HFFc6 (cell line): ENCODE data around the gene UQCRC1. TPM values are rescaled to one million over a fixed set of nuclear protein-coding genes. Genes with fewer than 3 reads are reported as not detected.

Source experiments
- DNase-seq: peaks from one replicate; pipeline ENCODE4 v3.0.0-alpha.2; 2018
- H3K27ac Mint-ChIP-seq: 2 replicates; pipeline ENCODE4 v1.8.0; 2020; ENCODE audit warnings: mild to moderate bottlenecking, mixed read lengths
- H3K27me3 Mint-ChIP-seq: 2 replicates; pipeline ENCODE4 v1.8.0; 2021; ENCODE audit warnings: mild to moderate bottlenecking, moderate library complexity, mixed read lengths; ENCODE audit not compliant: insufficient read depth
- H3K36me3 Mint-ChIP-seq: 2 replicates; pipeline ENCODE4 v1.8.0; 2021; ENCODE audit warnings: low read depth, mixed read lengths
- H3K4me1 Mint-ChIP-seq: 2 replicates; pipeline ENCODE4 v1.8.0; 2020; ENCODE audit warnings: low read depth, mixed read lengths
- H3K4me3 Mint-ChIP-seq: 2 replicates; pipeline ENCODE4 v1.8.0; 2020; ENCODE audit warnings: mild to moderate bottlenecking, moderate library complexity, mixed read lengths
- H3K9me3 Mint-ChIP-seq: 2 replicates; pipeline ENCODE4 v1.8.0; 2020; ENCODE audit warnings: mild to moderate bottlenecking, mixed read lengths
- total RNA-seq, 6 experiments: library from RNA; stranded (reverse); fragmentation: NEBNext Ultra II Directional; extraction: Animal tissue kit (Norgen Biotek cat#: 25700); gene quantifications; 2 replicates in 1 of 6; 3 replicates in 5 of 6; pipeline ENCODE4 v1.2.3, GENCODE V29; 2021
- TF ChIP-seq, protein P1 (sequence below): fragments of 200-600 bp; sonication (generic); IDR thresholded peaks from 2 replicates; pipeline ENCODE4 v1.5.0; 2021; ENCODE audit warnings: antibody characterized with exemption, mild to moderate bottlenecking

Gene UQCRC1
- total RNA-seq, 6 experiments from 2014 or later: 254 to 322 (median 276) TPM

DNA sequence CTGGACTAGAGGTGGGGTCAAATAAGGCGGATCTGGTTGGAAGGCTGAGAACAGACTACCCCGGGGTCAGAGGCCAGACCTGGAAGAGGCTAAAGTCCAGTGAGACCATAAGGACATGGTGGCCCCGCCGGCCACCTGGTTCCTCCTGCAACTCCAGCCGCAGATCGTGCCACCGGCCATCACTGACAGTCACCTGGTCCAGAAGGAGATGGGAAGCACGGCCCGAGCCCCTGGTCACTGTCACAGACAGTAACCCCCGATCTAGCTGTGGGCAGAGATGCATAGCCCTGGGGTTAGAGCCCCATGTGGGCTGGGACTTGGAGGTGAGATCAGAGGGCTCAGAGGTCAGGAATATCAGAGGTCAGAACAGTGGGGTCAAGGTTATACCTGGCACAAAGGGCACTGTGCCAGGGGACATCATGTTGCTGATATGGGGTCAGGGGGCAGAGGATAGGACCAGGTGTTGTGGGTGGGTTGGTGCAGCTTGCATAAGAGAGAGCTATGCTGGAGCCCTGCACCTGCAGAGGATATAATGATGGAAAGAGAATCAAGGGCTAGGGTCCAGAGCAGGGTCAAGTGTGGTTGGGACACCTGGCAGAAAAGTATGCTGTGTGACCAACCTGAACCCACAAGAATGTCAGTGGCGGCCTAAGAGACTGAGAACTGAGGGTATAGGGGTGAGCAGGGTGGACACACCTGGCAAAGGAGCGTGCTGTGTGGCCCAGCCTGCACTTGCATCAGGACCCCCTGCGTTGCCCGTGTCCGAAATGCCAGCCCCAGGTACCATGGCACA lies 43.7 kb upstream of the UQCRC1 start:
- H3K36me3 Mint-ChIP-seq: no peaks in the 10 kb centered on the region
- no peak for DNase-seq

DNA sequence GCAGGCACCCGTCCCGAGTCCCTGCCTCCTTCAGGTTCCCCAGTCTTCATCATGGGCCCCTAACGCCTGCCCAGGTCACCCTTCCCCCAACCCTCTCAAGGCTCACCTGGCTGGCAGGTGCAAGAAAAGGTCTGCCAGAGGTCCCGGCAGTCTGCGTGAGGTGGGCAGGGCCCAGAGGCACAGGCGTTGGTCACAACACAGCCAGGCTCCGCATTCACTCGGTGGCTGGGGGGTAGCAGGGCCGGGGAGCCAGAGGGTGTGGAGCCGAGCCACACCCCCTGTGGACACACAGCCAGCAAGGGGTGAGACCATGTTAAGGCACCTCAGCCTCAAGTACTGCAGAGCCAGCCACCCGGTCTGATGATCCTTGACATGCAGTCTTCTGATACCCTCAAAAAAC lies 42.3 kb upstream of the UQCRC1 start:
- Mint-ChIP-seq H3K27me3 (peaks cover 4% of the 10 kb centered on the region), H3K4me1 (no peaks in the 10 kb centered on the region), H3K4me3 (no peak overlapping the region), H3K27ac (no peak overlapping the region), H3K9me3 (no peaks in the 10 kb centered on the region), H3K36me3 (no peaks in the 10 kb centered on the region)
- TF ChIP-seq, protein P1, sequence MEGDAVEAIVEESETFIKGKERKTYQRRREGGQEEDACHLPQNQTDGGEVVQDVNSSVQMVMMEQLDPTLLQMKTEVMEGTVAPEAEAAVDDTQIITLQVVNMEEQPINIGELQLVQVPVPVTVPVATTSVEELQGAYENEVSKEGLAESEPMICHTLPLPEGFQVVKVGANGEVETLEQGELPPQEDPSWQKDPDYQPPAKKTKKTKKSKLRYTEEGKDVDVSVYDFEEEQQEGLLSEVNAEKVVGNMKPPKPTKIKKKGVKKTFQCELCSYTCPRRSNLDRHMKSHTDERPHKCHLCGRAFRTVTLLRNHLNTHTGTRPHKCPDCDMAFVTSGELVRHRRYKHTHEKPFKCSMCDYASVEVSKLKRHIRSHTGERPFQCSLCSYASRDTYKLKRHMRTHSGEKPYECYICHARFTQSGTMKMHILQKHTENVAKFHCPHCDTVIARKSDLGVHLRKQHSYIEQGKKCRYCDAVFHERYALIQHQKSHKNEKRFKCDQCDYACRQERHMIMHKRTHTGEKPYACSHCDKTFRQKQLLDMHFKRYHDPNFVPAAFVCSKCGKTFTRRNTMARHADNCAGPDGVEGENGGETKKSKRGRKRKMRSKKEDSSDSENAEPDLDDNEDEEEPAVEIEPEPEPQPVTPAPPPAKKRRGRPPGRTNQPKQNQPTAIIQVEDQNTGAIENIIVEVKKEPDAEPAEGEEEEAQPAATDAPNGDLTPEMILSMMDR: no peak
- DNase-seq: no peak

More for the DNA sequence above, 43.7 kb upstream of the UQCRC1 start:
- TF ChIP-seq, protein P1: no peak
- H3K4me1 Mint-ChIP-seq: no peaks in the 10 kb centered on the region
- no peaks in the 10 kb centered on the region for H3K9me3 Mint-ChIP-seq
- no peak overlapping the region for H3K4me3 Mint-ChIP-seq
- H3K27me3 Mint-ChIP-seq: peaks cover 4% of the 10 kb centered on the region
- no peak overlapping the region for H3K27ac Mint-ChIP-seq

DNA sequence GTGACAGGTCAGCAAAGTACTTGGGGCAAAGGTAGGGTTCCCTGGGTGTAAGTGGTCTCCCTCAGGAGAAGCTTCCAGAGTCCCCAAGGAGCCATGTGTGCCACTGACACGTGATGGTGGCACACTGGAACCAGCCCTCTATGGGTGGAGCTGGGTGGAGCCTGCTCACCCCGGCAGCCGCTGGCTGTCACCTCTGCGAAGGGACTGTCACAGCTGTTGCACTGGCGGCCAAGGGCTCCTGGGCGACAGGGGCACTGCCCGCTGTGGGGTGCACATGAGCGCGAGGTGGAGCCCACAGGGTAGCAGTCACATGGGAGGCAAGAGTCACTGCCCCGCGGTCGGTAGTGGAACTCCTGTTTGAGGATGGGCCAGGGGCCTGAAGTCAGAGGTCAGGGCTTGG lies 41.3 kb upstream of the UQCRC1 start:
- Mint-ChIP-seq H3K27me3 (peaks cover 4% of the 10 kb centered on the region), H3K9me3 (no peaks in the 10 kb centered on the region)
- TF ChIP-seq, protein P1: no peak

DNA sequence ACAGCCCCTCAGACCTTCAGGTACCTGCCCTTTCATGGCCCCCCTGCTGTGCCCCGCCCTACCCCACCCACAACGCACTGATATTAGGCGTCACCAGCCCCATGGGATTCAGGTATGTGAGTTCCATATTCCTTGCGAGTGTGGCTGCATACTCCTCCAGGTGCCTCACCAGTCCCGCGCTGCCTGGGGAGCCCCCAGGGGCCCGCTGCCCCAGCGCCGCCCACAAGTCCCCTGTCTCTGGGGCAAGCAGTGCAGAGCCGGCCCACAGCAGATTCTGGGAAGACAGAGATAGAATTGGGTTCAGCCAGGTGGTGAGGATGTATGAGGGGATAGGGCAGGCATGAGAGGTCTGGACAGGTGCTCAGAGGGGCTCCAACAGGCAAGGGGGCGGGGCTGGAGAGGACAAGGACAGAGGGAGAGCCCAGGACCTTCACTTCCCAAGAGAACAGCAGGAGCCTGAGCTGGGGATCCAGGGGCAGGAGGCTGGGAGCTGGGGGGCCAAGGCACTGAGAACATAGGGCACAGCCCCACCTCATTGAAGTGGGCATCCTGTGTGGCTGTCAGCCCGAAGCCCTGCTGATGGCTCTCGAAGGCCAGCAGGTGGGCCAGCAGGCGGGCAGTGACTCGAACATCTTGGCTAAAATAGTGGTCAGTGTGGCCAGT lies 38.9 kb upstream of the UQCRC1 start:
- no peak overlapping the region for H3K4me3 Mint-ChIP-seq
- no peak for DNase-seq
- no peaks in the 10 kb centered on the region for H3K36me3 Mint-ChIP-seq
- H3K4me1 Mint-ChIP-seq: no peaks in the 10 kb centered on the region
- TF ChIP-seq, protein P1: no peak
- no peak overlapping the region for H3K27ac Mint-ChIP-seq
- H3K27me3 Mint-ChIP-seq: peaks cover 7% of the 10 kb centered on the region
- no peaks in the 10 kb centered on the region for H3K9me3 Mint-ChIP-seq

More for the DNA sequence above, 41.3 kb upstream of the UQCRC1 start:
- H3K4me1 Mint-ChIP-seq: no peaks in the 10 kb centered on the region
- DNase-seq: no peak
- no peaks in the 10 kb centered on the region for H3K36me3 Mint-ChIP-seq
- no peak overlapping the region for H3K4me3 Mint-ChIP-seq
- H3K27ac Mint-ChIP-seq: no peak overlapping the region

DNA sequence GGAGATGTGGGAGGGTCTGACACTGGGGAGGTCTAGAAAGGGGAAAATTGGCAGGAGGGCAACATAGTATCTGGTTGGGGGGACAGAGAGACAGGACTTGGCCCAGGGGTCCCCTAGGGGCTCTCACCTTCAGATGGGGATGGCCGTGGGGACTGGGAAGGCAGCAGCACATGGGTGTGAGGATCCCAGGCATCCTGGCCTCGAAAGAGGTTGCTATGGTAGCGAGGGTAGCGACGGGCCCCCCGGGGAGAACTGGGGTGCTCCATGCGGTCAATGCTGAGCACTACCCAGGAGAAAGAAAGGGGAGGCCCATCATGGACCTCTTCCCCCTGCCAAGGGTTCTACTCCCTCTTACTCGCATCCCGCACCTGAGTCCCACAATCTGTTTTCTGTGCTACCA lies 38.3 kb upstream of the UQCRC1 start:
- H3K4me3 Mint-ChIP-seq: no peak overlapping the region
- H3K27me3 Mint-ChIP-seq: peaks cover 8% of the 10 kb centered on the region
- TF ChIP-seq, protein P1: no peak
- H3K27ac Mint-ChIP-seq: no peak overlapping the region
- no peaks in the 10 kb centered on the region for H3K36me3 Mint-ChIP-seq
- no peaks in the 10 kb centered on the region for H3K9me3 Mint-ChIP-seq
- no peak for DNase-seq
- no peaks in the 10 kb centered on the region for H3K4me1 Mint-ChIP-seq
